GM18867 (cell line): Measurements from ENCODE around the gene CNOT1.
"Not testable (repeated sequence)": the region's sequence is repeated elsewhere in the genome, so short reads cannot be mapped to it uniquely, and the experiment has no call there.

Source experiments
- ATAC-seq: cut with Tn5 transposase; IDR thresholded peaks from one replicate; pipeline ENCODE4 v1.9.1; 2021; ENCODE audit warnings: mild to moderate bottlenecking, moderate library complexity; ENCODE audit not compliant: unreplicated experiment

Gene CNOT1

GRCh38 chr16:58582971-58583765 is 46.5 kb downstream of the CNOT1 start:
- ATAC-seq: no peak

- ATAC-seq: no peak
Observed at GRCh38 chr16:58582133-58582532, 47.5 kb downstream of the CNOT1 start.

- ATAC-seq: no peak
Observed at GRCh38 chr16:58579587-58579986, 50.0 kb downstream of the CNOT1 start.

GRCh38 chr16:58578642-58579041 is 51.0 kb downstream of the CNOT1 start:
- ATAC-seq: no peak

GRCh38 chr16:58577141-58577540 is 52.5 kb downstream of the CNOT1 start:
- no peak for ATAC-seq

GRCh38 chr16:58574895-58575294 is 54.7 kb downstream of the CNOT1 start:
- ATAC-seq: no peak

- ATAC-seq: not testable (repeated sequence)
Observed at GRCh38 chr16:58565697-58566096, 63.9 kb downstream of the CNOT1 start.

GRCh38 chr16:58563775-58564174 is 65.9 kb downstream of the CNOT1 start:
- no peak for ATAC-seq

- no peak for ATAC-seq
Observed at GRCh38 chr16:58563235-58563634, 66.4 kb downstream of the CNOT1 start.

GRCh38 chr16:58556678-58557077 is 72.9 kb downstream of the CNOT1 start:
- no peak for ATAC-seq

- no peak for ATAC-seq
Observed at GRCh38 chr16:58551496-58551895, 78.1 kb downstream of the CNOT1 start.

GRCh38 chr16:58548378-58548777 is 81.2 kb downstream of the CNOT1 start:
- ATAC-seq: no peak

- ATAC-seq: no peak
Observed at GRCh38 chr16:58543685-58544084, 85.9 kb downstream of the CNOT1 start.

- no peak for ATAC-seq
Observed at GRCh38 chr16:58542291-58542690, 87.3 kb downstream of the CNOT1 start.

GRCh38 chr16:58541711-58542110 is 87.9 kb downstream of the CNOT1 start:
- ATAC-seq: no peak

GRCh38 chr16:58537124-58537906 is 92.3 kb downstream of the CNOT1 start:
- no peak for ATAC-seq

- no peak for ATAC-seq
Observed at GRCh38 chr16:58536278-58536677, 93.3 kb downstream of the CNOT1 start.

- ATAC-seq: no peak
Observed at GRCh38 chr16:58535100-58535499, 94.5 kb downstream of the CNOT1 start.

- no peak for ATAC-seq
Observed at GRCh38 chr16:58533751-58534470, 95.7 kb downstream of the CNOT1 start.

- no peak for ATAC-seq
Observed at GRCh38 chr16:58532414-58532813, 97.2 kb downstream of the CNOT1 start.

- no peak for ATAC-seq
Observed at GRCh38 chr16:58530179-58530578, 99.4 kb downstream of the CNOT1 start.

GRCh38 chr16:58519707-58520106 is 109.9 kb downstream of the CNOT1 start:
- ATAC-seq: no peak
